ENCODE measurements around the gene UGGT1.
"Not testable (repeated sequence)": the region's sequence is repeated elsewhere in the genome, so short reads cannot be mapped to it uniquely, and the experiment has no call there.

Gene UGGT1

GRCh38 chr2:128174067-128174466 is 83.1 kb downstream of the UGGT1 start:
- DNase-seq: not testable (repeated sequence)

GRCh38 chr2:128177315-128177714 is 86.3 kb downstream of the UGGT1 start:
- DNase-seq: no peak

- no peak for DNase-seq
Observed at GRCh38 chr2:128178149-128178649, 87.2 kb downstream of the UGGT1 start.

GRCh38 chr2:128178650-128179460 is 87.9 kb downstream of the UGGT1 start:
- DNase-seq: peak; percentile 41

- no peak for DNase-seq
Observed at GRCh38 chr2:128179461-128179755, 88.4 kb downstream of the UGGT1 start.

- DNase-seq: no peak
Observed at GRCh38 chr2:128180031-128180430, 89.0 kb downstream of the UGGT1 start.

- DNase-seq: no peak
Observed at GRCh38 chr2:128185576-128185975, 94.6 kb downstream of the UGGT1 start.

- DNase-seq: no peak
Observed at GRCh38 chr2:128187032-128187654, 96.1 kb downstream of the UGGT1 start.

- no peak for DNase-seq
Observed at GRCh38 chr2:128195435-128195984, 104.5 kb downstream of the UGGT1 start.

- no peak for DNase-seq
Observed at GRCh38 chr2:128196026-128196425, 105.0 kb downstream of the UGGT1 start.

GRCh38 chr2:128196471-128196931 is 105.5 kb downstream of the UGGT1 start:
- DNase-seq: no peak

GRCh38 chr2:128197059-128197458 is 106.1 kb downstream of the UGGT1 start:
- no peak for DNase-seq

GRCh38 chr2:128198656-128199055 is 107.7 kb downstream of the UGGT1 start:
- DNase-seq: no peak

- DNase-seq: no peak
Observed at GRCh38 chr2:128199141-128199540, 108.1 kb downstream of the UGGT1 start.

GRCh38 chr2:128202791-128203190 is 111.8 kb downstream of the UGGT1 start:
- DNase-seq: no peak

- DNase-seq: no peak
Observed at GRCh38 chr2:128206245-128206644, 115.2 kb downstream of the UGGT1 start.

- no peak for DNase-seq
Observed at GRCh38 chr2:128208023-128208422, 117.0 kb downstream of the UGGT1 start.

- not testable (repeated sequence) for DNase-seq
Observed at GRCh38 chr2:128208631-128209324, 117.8 kb downstream of the UGGT1 start.

GRCh38 chr2:128214251-128214650 is 123.3 kb downstream of the UGGT1 start:
- no peak for DNase-seq

GRCh38 chr2:128214866-128215460 is 124.0 kb downstream of the UGGT1 start:
- no peak for DNase-seq

GRCh38 chr2:128215897-128216642 is 125.1 kb downstream of the UGGT1 start:
- DNase-seq: no peak

- no peak for DNase-seq
Observed at GRCh38 chr2:128217671-128218070, 126.7 kb downstream of the UGGT1 start.

Data from left hindlimb (tissue), 1 donor.